NB4 (cell line): ENCODE measurements around the gene CCND1.

Experiments
- CTCF ChIP-seq: IDR thresholded peaks from one replicate; pipeline ENCODE4 v1.5.1; 2012; ENCODE audit warnings: low read depth, low read length
- POLR2A ChIP-seq: IDR thresholded peaks from 2 replicates; pipeline ENCODE4 v1.6.1; 2011; ENCODE audit warnings: mild to moderate bottlenecking; ENCODE audit not compliant: insufficient read length; ENCODE audit errors: extremely low read depth
- TF ChIP-seq, protein P1 (sequence below): IDR thresholded peaks from 2 replicates; pipeline ENCODE4 v1.6.1; 2011; ENCODE audit warnings: low read depth, low read length

- TF ChIP-seq CTCF (no peak), POLR2A (no peak)
- TF ChIP-seq, protein P1, sequence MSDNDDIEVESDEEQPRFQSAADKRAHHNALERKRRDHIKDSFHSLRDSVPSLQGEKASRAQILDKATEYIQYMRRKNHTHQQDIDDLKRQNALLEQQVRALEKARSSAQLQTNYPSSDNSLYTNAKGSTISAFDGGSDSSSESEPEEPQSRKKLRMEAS, result no peak
Observed at GRCh38 chr11:69641681-69642548, 959 bp downstream of the CCND1 start.
